Measurements from ENCODE around the gene CDCA8. TPM values are rescaled to one million over a fixed set of nuclear protein-coding genes. Genes with fewer than 3 reads are reported as not detected.
"Not testable (repeated sequence)": the region's sequence is repeated elsewhere in the genome, so short reads cannot be mapped to it uniquely, and the experiment has no call there.

CDCA8 gene
- total RNA-seq, 1 donor from 2014 or later: 12.0 TPM

DNA sequence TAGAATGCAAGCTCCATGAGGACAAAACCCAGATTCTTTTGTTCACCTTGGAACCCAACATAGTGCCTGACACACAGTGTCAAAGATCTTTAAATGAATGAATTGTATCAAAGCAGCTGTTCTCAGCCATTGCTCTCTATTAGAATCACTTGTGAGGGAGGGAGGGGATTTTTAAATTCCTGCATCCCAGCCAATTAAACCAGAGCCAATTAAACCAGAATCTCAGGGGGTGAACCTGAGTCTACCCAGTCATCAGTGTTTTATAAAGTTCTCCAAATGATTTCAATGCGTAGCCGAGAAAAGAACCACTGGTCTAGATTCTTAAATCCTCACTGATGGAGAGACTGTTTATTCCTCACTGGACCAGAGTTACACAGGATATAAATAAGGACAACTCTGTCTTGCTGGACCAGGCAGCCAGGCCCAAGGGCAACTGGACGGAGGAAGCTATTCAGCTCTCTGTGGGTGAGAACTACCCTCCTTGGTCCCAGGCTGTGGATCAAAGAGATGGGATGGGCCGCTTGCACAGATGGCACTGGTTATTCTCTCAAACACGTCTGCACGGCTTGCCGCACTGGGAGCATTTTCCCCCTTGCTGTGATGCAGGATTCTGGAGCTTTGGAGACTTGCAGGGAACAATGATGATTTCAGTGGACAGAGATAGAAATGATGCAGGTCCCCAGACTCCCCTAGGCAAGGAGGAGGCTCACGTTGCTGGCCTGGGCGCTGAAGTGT, 20.0 kb upstream of the CDCA8 start:
- no peak for DNase-seq (ENCODE audit: extremely low read depth, low read depth, low spot score)

DNA sequence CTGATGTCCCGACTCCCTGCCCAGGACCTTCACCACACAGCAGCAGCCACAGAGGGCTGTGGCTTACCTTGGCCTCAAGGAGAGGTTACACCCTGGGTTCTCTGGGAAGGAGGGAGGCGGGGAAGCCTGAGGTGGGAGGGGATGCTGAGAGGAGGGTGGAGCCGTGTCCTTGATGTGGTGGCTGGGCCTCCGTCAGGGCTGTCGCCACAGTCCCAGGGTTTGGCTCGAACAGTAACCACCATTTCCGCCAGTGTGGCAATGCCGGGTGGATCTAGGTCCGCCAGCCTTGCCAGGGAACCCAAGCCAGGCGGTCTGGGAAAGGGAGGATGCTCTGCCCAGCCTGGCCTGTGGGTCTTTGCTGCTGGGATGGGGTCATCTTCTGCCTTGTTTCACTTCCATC, 18.4 kb upstream of the CDCA8 start:
- no peak for DNase-seq (ENCODE audit: extremely low read depth, low read depth, low spot score)

DNA sequence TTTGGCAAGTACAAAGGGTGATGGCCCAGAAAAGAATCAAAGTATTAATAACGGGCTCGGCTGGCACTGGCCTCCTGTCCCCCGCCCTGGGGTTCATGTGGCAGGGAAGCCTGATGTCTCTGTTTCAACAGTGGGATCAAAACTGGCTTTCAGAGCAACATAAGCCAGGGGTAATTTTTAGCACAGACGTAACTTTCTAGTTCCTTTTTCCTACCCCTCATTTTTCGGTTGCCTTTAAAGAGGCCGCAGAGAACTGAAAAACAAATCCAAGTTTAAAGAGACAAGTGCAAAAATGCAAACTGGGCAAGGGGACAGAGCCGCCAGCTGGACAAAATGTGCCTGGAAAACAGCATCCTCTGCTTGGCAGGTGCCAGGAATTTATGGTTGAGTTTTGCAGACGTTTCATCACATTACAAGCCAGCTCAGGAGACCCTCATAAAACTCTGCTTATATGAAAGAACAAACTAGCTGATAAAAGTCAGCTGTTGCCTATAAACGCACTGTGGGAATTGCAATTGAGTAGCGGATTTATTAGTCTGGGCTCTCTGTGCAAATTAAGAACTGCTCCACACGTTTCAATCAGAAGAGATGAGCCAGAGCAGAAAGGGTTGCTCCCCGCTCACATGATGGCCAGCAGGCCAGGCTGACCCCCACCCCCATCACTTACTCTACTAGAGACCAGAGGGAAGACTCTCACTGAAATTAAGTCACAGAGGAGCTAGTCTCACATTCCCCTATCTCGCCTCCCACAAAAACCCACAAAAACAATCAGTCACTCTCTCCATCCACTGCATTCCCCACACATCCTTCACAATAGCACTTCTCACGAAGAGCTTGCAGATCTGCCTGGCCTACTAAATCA, 15.8 kb upstream of the CDCA8 start:
- DNase-seq (ENCODE audit: extremely low read depth, low read depth, low spot score): no peak

DNA sequence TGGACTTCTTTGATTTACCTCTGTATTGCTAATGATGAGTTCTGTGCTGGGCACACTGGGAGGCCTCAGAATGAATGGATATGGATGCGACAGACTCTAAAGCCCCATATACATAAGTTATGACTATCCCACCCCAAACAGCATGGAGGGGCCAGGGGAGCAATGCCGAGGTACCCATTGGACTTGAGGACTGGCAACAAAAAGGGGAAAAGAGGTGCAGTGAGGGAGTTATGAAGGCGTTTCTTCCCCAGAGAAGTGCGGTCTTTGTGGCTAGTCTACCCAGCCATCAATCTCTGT, 15.2 kb upstream of the CDCA8 start:
- DNase-seq (ENCODE audit: extremely low read depth, low read depth, low spot score): no peak

DNA sequence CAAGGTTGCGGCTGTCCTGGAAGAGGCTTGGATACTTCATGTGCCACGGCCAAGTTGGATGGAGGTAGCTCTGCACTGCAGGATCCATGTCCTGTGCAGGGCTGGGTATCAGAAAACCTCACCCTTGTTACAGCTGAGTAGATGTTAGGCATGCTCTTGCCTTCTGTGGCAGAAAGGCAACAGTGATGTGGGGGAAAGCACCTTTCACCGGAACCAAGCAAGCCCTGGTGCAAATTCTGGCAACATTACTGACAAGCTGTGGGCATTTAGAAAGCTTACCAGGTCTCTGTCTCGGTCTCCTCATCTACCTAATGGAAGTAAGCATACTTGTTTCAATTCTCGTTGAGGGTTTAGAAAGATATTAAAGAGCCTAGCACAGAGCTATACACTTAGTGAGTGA, 14.5 kb upstream of the CDCA8 start:
- no peak for DNase-seq (ENCODE audit: extremely low read depth, low read depth, low spot score)

DNA sequence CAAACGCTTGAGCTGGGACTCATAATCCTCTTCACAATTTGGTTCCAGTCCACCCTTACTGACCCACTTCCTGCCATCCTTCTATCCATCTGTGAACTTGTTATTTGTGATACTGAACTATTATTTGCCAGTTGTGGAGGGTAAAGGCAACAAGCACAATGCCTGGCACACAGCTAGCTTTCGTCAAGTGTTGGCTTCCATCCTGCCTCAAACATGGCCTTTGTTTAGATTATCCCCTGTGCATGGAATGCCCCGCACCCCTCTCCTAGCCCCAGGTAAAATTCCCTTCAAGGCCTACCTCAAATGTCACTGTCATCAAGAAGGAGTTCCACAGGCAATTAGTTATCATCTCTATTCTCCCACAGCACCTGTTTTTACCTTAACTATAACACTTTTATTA, 11.4 kb upstream of the CDCA8 start:
- DNase-seq (ENCODE audit: extremely low read depth, low read depth, low spot score): no peak

DNA sequence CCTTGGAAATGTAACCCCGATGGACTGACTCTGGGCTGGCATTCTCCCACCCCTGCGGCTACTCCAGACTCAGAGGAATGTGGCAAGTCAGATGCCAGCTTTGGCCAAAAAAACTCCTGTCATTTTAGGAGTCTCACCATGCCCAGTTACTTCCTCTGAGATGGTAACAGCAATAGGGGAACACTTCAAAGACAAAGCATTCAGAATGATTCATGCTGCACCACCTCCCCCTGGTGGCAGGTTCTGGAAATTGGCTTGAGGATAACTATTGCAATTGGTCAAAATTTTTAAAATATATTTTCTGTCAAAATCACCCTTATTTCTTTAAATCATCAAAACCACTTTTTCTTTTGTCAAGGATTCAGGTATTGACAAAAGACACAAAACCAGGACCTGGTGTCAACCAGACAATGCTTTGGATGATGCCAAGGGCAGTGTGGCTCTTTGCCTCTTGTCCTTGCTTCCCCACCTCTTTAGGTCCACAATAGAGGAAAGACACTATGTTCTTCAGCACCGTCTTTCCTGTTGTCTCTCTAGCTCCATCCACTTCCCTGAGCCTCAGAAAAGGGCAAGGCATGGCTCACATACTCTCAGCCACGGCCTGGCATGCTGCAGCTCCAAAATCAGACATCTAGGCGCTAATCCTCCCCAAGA, 9.9 kb upstream of the CDCA8 start:
- DNase-seq (ENCODE audit: extremely low read depth, low read depth, low spot score): peak; percentile 20

DNA sequence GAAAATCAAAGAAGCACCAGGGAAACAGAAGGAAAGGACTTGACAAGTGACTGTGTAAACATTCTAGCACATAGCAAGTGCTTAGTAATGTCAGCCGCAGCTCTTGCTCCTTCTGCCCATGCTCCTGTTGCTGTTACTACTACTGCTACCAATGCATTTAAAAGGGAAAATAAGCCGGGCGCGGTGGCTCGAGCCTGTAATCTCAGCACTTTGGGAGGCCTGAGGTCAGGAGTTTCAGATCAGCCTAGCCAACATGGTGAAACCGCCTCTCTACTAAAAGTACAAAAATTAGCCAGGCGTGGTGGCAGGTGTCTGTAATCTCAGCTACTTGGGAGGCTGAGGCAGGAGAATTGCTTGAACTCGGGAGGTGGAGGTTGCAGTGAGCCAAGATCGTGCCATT, 8.1 kb upstream of the CDCA8 start:
- not testable (repeated sequence) for DNase-seq (ENCODE audit: extremely low read depth, low read depth, low spot score)

DNA sequence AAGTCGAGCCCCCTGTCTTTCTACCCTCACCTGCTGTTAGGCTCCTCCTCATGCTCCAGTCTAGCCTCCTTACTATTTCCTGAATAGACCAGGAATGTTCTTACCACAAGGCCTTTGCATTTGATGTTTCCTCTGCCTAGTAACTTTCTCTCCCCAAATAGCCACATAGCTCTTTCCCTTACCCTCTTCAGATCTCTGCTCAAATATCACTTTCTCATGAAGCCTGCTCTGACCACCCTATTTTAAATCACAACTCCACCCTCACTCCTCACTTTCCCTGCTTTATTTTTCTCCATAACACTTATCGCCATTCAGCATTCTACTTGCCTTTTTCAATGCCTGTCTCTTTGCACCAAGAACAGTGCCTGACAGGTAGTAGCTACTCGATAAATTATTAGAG, 6.6 kb upstream of the CDCA8 start:
- DNase-seq (ENCODE audit: extremely low read depth, low read depth, low spot score): no peak

DNA sequence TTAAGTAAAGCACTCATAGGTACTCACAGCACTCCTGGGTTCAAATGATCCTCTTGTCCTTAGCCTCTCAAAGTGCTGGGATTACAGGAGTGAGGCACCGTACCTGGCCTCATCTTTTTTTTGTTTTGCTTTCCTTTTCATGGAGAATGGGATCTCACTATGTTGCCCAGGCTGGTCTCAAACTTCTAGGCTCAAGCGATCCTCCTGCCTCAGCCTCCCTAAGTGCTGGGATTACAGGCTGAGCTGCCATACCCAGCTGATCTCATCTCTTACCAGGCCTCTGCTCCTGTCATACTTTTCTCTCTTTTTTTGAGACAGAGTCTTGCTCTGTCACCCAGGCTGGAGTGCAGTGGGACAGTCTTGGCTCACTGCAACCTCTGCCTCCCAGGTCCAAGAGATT, 4.6 kb upstream of the CDCA8 start:
- DNase-seq (ENCODE audit: extremely low read depth, low read depth, low spot score): not testable (repeated sequence)

DNA sequence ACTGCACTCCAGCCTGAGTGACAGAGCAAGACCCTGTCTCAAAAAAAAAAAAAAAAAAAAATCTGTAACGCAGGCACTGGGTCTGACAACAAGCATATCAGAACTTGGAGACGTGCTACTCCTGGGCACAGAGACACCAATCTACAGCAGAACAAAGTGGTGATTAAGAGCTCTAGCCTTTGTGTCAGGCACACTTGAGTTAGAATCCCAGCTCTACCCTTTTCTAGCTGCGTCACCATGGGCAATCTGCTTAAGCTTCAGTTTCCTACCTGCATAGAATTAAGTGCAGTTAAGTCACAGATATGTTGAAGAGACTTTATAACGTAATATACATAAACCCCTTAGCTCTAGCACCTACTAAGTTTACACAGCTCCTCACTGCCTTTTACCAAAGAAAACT, 3.4 kb upstream of the CDCA8 start:
- DNase-seq (ENCODE audit: extremely low read depth, low read depth, low spot score): no peak

DNA sequence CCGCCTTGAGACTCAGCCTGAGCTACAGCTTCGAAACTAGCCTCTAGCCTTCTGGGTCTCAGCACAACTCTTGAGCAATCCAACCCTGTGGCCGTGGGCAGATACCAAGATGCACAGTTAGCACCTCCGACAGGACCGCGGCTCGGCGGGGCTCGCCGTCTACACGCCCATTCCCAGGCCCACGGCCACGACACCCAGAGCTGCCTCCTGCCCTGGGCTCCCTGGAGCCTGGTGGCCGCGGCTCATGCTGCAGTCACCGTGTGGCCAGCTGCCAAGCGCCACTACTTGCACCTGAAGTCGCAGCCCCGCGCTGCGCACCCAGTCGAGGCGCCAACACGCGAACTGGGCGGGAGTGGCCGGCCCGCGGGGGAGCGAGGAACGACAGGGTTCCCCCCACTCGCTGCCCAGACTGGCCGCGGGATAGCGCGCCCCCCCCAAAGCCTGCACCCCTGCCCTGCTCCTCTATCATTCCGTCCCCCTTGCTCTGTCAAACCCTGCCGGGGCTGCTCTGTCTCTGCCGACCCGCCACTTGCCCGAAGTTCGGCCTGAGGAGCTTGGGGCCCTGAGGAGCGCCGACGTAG, 729 bp upstream of the CDCA8 start:
- DNase-seq (ENCODE audit: extremely low read depth, low read depth, low spot score): no peak

DNA sequence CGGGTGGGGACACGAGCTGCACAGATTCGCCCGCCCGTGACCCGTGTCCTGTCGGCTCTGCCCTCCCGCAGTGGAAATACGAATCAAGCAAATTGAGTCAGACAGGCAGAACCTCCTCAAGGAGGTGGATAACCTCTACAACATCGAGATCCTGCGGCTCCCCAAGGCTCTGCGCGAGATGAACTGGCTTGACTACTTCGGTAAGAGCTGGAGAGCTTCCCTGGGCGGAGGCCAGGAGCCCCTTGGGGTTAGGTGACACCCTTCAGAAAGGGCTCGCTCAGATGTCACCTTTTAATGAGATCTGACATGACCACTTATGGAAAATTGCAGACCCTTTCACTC, 489 bp downstream of the CDCA8 start:
- no peak for DNase-seq (ENCODE audit: extremely low read depth, low read depth, low spot score)

DNA sequence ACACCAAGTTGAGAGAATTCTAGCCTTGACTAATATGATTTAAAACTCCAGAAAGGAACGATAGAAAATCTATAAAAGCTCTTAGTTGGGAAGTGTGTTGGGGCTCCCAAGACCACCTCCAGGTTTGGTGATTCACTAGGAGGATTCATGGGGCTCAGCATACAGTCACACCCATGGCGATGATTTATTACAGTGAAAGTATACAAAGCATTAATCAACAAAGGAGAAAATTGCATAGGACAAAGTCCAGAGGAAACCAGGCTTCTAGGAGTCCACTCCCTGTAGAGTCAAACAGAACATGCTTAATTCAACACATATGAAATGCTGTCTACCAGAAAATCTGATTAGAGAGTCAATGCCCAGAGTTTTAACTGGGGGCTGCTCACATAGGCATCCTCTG, 4.8 kb downstream of the CDCA8 start:
- no peak for DNase-seq (ENCODE audit: extremely low read depth, low read depth, low spot score)

DNA sequence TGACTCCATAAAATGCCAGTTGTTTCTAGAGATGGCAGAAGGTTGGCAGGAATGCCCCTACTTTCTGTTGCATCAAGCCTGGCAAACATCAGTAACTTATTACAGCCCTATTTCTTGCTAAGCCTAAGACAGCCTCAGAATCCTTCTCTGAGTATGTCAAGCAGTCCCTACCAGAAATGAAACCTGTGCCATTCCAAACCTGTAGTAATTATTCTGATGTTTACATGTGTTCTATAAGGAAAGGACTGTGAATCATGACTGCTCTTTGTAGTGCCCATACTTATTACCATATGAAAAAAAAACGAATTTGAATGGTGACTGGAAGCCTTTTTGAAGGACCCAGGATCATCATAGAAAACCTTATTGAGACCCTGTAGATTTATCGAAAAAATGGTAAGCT, 5.4 kb downstream of the CDCA8 start:
- DNase-seq (ENCODE audit: extremely low read depth, low read depth, low spot score): no peak

DNA sequence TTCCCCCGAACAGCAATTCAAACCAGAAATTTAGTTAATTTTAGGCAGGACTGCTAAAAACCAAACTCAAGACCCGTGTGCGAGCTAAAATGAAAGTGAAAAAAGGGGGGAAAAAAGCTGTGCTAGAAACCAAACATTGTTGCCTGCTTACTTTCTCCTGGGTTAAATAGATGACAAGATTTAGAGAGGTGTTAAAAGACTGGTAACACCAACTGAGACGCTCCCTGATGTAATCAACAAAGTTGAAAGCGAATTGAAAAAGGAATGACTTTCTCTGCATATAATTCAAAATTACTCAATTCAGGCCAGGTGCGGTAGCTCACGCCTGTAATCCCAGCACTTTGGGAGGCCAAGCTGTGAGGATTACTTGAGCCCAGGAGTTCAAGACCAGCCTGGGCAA, 6.8 kb downstream of the CDCA8 start:
- no peak for DNase-seq (ENCODE audit: extremely low read depth, low read depth, low spot score)

DNA sequence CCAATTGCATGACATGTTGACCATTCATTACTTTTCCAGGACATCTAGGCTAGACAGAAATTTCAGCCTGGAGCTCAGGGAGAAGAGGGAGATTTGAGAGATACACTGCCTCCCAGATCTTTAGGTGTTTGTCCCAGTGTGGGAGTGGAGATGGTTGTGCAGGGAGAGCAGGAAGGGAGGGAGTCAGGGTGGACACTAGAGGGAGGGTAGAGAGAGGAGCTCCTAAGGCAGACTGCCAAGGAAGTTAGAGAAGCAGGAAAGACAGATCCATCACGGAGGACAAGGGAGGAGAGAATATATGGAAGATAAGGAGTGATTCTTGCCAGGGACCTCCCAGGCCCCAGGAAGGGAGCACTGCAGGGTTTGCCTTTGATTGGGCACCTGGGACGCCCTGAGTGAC, 8.7 kb downstream of the CDCA8 start:
- DNase-seq (ENCODE audit: extremely low read depth, low read depth, low spot score): no peak

DNA sequence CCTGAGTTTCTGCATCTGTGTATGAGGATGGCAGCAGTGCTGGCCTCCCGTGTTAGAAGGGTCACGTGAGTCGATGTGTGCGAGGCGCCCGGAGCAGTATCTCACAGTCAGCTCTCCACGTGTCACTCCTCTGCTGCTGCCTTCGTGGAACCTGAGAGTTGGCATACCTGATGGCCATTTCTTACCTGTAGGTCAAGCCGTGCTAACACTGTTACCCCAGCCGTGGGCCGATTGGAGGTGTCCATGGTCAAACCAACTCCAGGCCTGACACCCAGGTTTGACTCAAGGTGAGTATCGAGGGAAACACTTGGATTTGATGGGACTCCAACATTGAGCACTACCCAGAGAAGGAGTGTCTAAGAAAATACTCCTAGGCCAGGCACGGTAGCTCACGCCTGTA, 10.7 kb downstream of the CDCA8 start:
- no peak for DNase-seq (ENCODE audit: extremely low read depth, low read depth, low spot score)

DNA sequence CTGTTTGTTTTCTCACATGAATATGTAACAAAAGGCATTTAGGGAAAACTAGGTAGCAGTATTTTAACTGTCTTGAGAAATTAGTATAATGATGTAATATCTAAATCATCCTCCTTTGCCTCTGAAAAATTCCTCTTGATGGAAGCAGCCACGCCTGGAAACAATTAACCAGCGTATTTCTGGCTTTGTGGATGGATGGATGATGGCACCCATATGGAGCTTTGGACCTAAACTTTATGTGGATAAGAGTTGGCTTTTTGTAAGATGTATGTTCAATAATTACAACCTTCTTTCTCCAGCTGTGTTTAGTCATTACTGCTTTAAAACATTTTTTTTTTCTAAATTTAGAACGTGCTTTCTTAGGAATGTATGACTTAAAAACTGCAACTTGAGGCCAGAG, 12.7 kb downstream of the CDCA8 start:
- DNase-seq (ENCODE audit: extremely low read depth, low read depth, low spot score): no peak

DNA sequence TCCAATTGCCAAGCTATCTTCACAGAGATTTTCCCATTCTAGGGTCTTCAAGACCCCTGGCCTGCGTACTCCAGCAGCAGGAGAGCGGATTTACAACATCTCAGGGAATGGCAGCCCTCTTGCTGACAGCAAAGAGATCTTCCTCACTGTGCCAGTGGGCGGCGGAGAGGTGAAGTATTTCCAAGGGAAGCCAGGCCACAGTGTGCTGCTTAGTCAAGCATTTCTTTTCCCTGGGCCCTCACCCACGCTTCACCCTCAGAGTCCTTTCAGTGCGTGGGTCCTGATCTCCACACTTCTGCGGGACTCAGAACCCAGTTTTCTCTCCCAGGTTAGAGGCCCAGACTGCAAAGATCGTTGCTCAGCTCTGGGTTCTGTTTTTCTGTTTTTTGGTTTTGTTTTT, 13.1 kb downstream of the CDCA8 start:
- DNase-seq (ENCODE audit: extremely low read depth, low read depth, low spot score): no peak

DNA sequence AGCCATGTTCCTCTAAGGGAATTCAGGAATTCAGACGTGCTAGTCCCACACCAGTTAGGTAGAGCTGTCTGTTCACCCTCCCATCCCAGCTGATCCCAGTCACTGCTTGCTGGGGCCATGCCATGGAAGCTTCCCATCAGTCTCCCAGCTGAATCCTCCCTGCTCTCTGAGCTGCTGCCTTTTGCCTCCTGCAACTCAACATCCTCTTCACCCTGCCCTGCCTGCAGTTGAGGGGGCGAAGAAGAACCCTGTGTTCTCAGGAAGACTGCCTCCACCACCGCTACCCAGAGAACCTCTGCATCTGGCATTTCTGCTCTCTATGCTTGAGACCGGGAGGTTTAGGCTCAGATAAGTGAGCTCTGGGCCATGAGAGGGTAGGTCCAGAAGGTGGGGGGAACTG, 16.2 kb downstream of the CDCA8 start:
- DNase-seq (ENCODE audit: extremely low read depth, low read depth, low spot score): no peak

DNA sequence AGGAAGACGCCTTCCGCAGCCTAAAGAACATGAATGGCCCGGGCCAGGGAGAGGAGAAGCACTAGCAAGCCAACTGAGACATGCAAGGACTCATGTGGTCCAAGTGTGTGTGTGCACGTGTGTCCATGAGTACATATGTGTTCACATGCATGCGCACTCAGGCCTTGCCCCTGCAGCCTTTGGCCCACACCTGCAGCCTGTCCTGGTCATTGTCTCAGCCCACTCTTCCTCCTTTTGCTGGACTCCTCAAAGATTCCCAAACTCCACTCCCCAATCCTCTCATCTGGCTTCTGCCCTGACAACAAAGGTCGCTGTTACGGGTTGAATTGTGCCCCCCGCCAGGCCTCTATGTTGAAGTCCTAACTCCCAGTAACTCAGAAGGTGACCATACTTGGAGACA, 21.9 kb downstream of the CDCA8 start:
- DNase-seq (ENCODE audit: extremely low read depth, low read depth, low spot score): no peak
